GM19193 (cell line): Measurements from ENCODE around the gene PLEKHM3.

Experiments
- POLR2A ChIP-seq: IDR thresholded peaks from 4 replicates; pipeline ENCODE4 v1.6.1; 2011; ENCODE audit not compliant: insufficient read depth, insufficient read length; ENCODE audit errors: extremely low read depth

PLEKHM3 gene

DNA sequence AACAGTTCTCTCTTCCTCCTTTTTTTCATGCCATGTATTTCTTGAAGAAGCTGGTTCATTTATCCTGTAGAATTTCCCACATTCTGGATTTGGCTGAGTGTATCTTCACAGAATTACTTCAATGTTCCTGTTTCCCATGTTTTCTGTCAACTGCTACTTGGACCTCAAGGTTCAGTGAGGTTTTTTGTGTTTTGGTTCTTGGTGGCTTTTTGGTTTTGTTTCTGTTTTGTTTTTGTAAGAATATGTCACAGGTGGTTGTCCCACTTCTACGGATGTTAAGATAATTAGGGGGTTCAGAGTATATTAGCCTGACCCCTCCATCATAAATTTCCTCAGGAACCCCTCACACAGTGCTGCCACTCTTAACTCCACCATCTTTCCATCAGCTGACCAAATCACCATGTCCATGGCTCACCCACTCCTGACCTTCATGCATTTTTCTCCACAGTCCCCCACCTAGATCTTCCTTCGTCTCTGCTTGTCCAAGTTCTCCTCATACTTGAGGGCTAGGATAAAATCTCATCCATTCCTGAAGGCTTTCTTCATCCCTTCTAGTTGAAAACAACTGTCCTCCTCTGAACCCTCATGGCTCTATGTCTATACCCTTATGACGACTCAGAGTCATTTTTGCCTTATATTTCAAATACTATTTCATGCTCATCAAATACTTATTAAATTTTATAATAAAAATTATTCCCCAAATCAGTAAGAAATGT is 40.4 kb downstream of the PLEKHM3 start:
- no peak for TF ChIP-seq POLR2A

- TF ChIP-seq POLR2A = no peak
Observed at GRCh38 chr2:207983641-207984042, 41.7 kb downstream of the PLEKHM3 start.

DNA sequence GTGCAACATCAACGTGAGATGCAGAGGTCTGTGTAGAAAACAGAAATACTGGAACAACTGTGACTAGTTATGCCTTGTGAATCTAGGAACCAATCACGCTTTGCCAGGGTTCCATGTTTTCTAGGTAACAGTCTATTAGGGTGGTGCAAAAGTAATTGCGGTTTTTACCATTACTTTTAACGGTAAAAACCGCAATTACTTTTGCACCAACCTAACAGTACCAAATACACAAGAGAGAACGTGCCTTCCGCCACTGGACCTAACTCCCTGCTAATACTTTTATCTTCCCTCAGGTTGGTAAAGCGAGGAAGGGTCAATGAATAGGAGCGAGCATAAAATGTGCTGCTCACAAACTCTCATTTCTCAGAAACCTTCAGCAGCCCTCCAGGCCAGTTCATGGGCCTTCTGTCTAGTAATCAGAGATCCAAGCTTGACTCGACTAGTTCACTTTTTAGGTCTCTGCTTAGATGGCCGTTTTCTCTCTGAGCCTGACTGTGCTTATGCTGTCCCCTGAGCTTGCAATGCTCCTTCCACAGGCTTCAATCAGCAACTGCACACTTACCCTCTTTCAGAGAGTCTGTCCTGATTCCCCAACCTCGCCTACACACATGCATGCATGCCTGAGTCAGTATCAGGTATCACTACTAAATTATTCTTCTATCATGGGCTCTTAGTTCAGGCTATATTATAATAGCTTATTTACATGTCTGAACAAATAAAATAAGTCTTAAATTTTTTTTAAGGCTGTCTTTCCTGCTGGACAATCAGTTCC is 47.0 kb downstream of the PLEKHM3 start:
- no peak for TF ChIP-seq POLR2A

DNA sequence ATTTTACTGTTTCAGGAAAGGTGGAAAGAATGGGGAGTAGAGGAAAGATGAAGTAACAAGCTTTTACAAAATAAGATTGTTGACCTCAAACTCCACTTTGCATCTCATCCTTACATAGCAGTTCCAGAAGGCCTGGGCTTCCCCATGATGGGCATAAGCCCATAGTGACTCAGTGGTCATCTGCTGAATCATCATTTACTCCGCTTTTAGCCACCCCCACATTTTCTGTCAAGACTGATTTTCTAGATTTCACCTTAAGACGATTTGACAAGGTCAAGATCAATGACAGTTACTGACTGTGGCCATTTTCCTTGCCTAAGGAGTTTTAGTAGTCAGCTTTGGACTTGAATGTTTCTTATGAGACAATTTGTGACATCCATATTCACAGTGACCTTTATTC is 49.4 kb downstream of the PLEKHM3 start:
- no peak for TF ChIP-seq POLR2A

GRCh38 chr2:207974216-207974605 is 51.1 kb downstream of the PLEKHM3 start:
- no peak for TF ChIP-seq POLR2A

- TF ChIP-seq POLR2A = no peak
Observed at GRCh38 chr2:207970826-207971180, 54.5 kb downstream of the PLEKHM3 start.

DNA sequence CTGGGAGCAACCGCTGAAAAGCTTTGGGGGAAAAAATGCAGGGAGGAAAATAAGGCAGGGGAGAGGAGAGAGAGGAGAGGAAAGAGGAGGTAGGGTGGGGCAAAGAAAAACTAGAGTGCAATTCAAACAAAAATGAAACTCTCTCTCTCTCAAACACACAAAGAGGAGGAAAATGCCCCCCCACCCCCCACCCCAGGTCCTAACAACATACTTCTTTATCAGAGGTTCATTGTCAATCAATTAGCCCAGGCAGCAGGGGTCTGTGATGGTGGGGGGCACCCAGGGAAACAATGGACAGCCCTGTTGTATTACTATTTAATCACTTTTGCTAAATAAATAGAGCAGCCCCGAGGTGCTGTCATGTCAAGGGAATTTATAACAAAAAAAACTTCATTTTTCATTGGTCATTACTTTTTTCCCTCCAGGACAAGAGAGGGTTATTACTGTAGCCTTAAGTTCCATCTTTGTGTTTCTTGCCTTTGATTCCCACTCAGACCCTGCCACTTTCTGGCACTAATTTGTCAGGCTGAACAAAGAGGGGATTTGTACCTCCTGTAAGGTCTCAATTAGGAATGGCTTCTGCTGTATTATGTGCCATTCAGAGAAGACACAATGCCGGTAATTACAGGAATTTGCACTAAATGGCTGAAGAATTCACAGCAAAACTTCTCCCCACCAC is 55.0 kb downstream of the PLEKHM3 start:
- no peak for TF ChIP-seq POLR2A

- no peak for TF ChIP-seq POLR2A
Observed at GRCh38 chr2:207969249-207969648, 56.1 kb downstream of the PLEKHM3 start.

DNA sequence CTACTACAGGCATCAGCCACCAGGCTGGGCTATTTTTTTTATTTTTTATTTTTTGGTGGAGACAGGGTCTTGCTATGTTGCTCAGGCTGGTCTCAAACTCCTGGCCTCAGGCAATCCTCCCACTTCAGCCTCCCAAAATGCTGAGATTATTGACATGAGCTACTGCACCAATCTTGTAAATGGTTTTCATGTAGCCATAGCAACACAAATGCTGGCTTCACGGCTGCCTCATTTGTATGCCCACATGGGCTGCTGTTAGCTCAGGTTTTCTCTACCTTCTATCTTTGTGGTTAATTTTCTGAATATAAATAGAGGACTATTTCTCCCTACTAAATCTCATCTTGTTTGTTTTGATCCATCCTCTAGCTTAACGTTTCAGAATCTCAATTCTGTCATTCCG is 58.2 kb downstream of the PLEKHM3 start:
- TF ChIP-seq POLR2A = no peak

DNA sequence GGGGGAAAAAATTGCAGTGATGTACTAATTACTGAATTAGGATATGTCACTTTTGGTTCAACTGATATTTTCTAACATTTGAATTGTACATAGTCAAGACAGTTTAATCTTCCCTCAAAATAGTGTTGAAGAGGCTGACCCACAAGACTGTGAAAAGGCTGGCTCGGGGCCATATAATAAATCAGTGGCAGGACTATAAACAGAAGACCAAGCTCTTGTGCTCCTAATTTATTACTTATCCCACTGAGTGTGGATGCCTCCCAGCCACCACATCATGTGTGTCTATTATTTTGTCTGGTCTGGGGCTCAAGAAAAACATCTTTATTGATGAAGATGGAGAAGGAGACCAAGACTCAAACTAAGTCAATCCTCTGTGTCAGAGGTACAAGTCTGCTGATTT is 64.4 kb downstream of the PLEKHM3 start:
- no peak for TF ChIP-seq POLR2A

- TF ChIP-seq POLR2A = no peak
Observed at GRCh38 chr2:207960090-207960489, 65.2 kb downstream of the PLEKHM3 start.

DNA sequence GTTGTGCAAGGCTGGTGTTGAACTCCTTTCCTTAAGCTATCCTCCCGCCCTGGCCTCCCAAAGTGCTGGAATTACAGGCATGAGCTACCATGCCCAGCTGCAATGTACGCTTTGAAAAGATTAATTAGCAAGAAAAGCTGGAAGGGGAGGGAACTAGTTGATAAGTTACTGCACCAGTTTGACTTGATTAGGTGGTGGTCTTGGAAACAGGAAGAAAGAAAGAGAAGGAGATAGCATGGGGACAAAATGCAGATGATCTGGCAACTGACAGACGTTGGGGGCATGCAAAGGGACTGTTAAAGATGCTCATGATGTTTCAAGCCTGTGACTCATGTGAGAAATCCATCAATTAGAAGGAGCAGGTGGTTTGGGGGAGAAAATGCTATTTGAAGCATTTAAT is 68.6 kb downstream of the PLEKHM3 start:
- TF ChIP-seq POLR2A = no peak

DNA sequence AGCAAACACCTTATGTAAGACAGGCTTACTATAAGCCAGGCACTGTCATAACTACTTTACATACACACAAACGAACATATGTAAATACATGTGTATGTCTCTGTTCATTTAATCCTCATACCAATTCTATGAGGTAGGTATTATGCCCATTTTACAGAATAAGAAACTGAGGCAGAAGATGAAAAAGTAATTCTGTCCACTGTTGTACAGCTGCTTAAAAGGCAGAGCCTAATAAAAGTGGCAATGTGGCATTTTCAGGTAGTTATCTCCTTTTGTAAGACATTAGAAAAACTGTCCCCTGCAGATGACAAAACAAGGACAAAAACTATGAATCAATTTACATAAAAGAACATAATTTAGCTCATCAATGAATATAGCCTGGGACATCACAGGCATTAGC is 69.9 kb downstream of the PLEKHM3 start:
- TF ChIP-seq POLR2A = no peak

GRCh38 chr2:207953354-207953753 is 72.0 kb downstream of the PLEKHM3 start:
- no peak for TF ChIP-seq POLR2A

GRCh38 chr2:207952564-207953345 is 72.6 kb downstream of the PLEKHM3 start:
- TF ChIP-seq POLR2A = no peak

- no peak for TF ChIP-seq POLR2A
Observed at GRCh38 chr2:207951734-207952470, 73.4 kb downstream of the PLEKHM3 start.
